Activated CD4-positive, alpha-beta T cell treated with anti-CD3 and anti-CD28 coated beads, Interleukin-2, amount 50 U/mL, for 4 hours (primary cell): Measurements from ENCODE around the gene MED27.
"Not testable (repeated sequence)": the region's sequence is repeated elsewhere in the genome, so short reads cannot be mapped to it uniquely, and the experiment has no call there.

Experiments used
- DNase-seq, 2 experiments: peaks; one replicate each; pipeline ENCODE4 v3.0.0-alpha.2; 2020

Gene MED27

GRCh38 chr9:132014218-132014805 is 65.4 kb downstream of the MED27 start:
- no peak for DNase-seq

- DNase-seq: no peak
Measured at GRCh38 chr9:132012704-132013357, 66.8 kb downstream of the MED27 start.

GRCh38 chr9:132011896-132012295 is 67.8 kb downstream of the MED27 start:
- DNase-seq: no peak

- no peak for DNase-seq
Measured at GRCh38 chr9:132011309-132011708, 68.4 kb downstream of the MED27 start.

GRCh38 chr9:132010201-132010600 is 69.5 kb downstream of the MED27 start:
- DNase-seq: not testable (repeated sequence)

- no peak for DNase-seq
Measured at GRCh38 chr9:132008855-132009812, 70.5 kb downstream of the MED27 start.

GRCh38 chr9:132008184-132008803 is 71.4 kb downstream of the MED27 start:
- DNase-seq: no peak

- no peak for DNase-seq
Measured at GRCh38 chr9:132007371-132008025, 72.2 kb downstream of the MED27 start.

GRCh38 chr9:132006677-132007370 is 72.8 kb downstream of the MED27 start:
- no peak for DNase-seq

GRCh38 chr9:132005899-132006298 is 73.8 kb downstream of the MED27 start:
- no peak for DNase-seq

GRCh38 chr9:132004323-132004722 is 75.3 kb downstream of the MED27 start:
- no peak for DNase-seq

- DNase-seq: no peak
Measured at GRCh38 chr9:132003896-132004295, 75.8 kb downstream of the MED27 start.

GRCh38 chr9:132003319-132003704 is 76.4 kb downstream of the MED27 start:
- no peak for DNase-seq

- DNase-seq: no peak
Measured at GRCh38 chr9:132002643-132003318, 76.9 kb downstream of the MED27 start.

GRCh38 chr9:132001567-132001966 is 78.1 kb downstream of the MED27 start:
- DNase-seq: no peak

GRCh38 chr9:132000659-132001058 is 79.0 kb downstream of the MED27 start:
- DNase-seq: no peak

GRCh38 chr9:131999692-132000551 is 79.7 kb downstream of the MED27 start:
- DNase-seq: no peak

GRCh38 chr9:131997779-131998178 is 81.9 kb downstream of the MED27 start:
- DNase-seq: no peak

- no peak for DNase-seq
Measured at GRCh38 chr9:131997076-131997475, 82.6 kb downstream of the MED27 start.

GRCh38 chr9:131995382-131995781 is 84.3 kb downstream of the MED27 start:
- DNase-seq: no peak
